Testis (tissue), 2 donors: ENCODE results near the gene LYST.

Source experiments
- POLR2A ChIP-seq: fragments of 450-650 bp; IDR thresholded peaks from one replicate; pipeline ENCODE4 v1.6.1; 2017; ENCODE audit warnings: antibody characterized with exemption, mild to moderate bottlenecking, moderate library complexity
- TF ChIP-seq, protein P1 (sequence below), 3 experiments: fragments of 450-650 bp in 2 of 3; fragments of 200-600 bp in 1 of 3; sonication (generic) in 1 of 3; IDR thresholded peaks; one replicate each; pipeline ENCODE4 v1.5.1; 2016 to 2019; ENCODE audit warnings: antibody characterized with exemption in 3 of 3, mild to moderate bottlenecking in 2 of 3, moderate library complexity in 1 of 3

- TF ChIP-seq, protein P1, sequence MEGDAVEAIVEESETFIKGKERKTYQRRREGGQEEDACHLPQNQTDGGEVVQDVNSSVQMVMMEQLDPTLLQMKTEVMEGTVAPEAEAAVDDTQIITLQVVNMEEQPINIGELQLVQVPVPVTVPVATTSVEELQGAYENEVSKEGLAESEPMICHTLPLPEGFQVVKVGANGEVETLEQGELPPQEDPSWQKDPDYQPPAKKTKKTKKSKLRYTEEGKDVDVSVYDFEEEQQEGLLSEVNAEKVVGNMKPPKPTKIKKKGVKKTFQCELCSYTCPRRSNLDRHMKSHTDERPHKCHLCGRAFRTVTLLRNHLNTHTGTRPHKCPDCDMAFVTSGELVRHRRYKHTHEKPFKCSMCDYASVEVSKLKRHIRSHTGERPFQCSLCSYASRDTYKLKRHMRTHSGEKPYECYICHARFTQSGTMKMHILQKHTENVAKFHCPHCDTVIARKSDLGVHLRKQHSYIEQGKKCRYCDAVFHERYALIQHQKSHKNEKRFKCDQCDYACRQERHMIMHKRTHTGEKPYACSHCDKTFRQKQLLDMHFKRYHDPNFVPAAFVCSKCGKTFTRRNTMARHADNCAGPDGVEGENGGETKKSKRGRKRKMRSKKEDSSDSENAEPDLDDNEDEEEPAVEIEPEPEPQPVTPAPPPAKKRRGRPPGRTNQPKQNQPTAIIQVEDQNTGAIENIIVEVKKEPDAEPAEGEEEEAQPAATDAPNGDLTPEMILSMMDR (IDR thresholded peaks at IDR 0.05): no peak
- no peak for TF ChIP-seq POLR2A
Measured at GRCh38 chr1:235872270-235872669, 5.6 kb upstream of the LYST start.
